Measurements from ENCODE around the gene ARID1B.

ARID1B gene

GRCh38 chr6:156992020-156992804 lies 215.0 kb downstream of the ARID1B start:
- no peak overlapping the region for H4K8ac ChIP-seq (ENCODE audit: low read depth, low read length)

GRCh38 chr6:156993713-156994112 lies 216.5 kb downstream of the ARID1B start:
- no peak overlapping the region for H3K23ac ChIP-seq (ENCODE audit: low read depth, low read length, poor library complexity)
- H3K27ac ChIP-seq (replicated peaks; ENCODE audit: low read length): no peak overlapping the region
- no peak overlapping the region for H3K4me2 ChIP-seq (ENCODE audit: insufficient read depth, low read length, poor library complexity, severe bottlenecking)
- H3K9ac ChIP-seq (ENCODE audit: low read depth, low read length, poor library complexity): no peak overlapping the region
- H3K18ac ChIP-seq (ENCODE audit: low read length): no peak overlapping the region
- H2AK5ac ChIP-seq (ENCODE audit: low read depth, low read length): no peak overlapping the region
- H2BK120ac ChIP-seq (ENCODE audit: low read depth, low read length): no peak overlapping the region
- H4K8ac ChIP-seq (ENCODE audit: low read depth, low read length): no peak overlapping the region
- H2AFZ ChIP-seq (ENCODE audit: low read length): no peak overlapping the region
- H3K4ac ChIP-seq (ENCODE audit: low read length): no peak overlapping the region
- no peak overlapping the region for H3K14ac ChIP-seq (ENCODE audit: low read length)
- no peak overlapping the region for H2BK15ac ChIP-seq (ENCODE audit: low read length)
- WGBS, 2 donors (ENCODE audit: extremely low coverage in 2 of 2, insufficient read length in 2 of 2, insufficient replicate concordance in 1 of 2): no CpG with 5 or more reads among the region's 2 CpGs
- H2BK5ac ChIP-seq (ENCODE audit: low read length): no peak overlapping the region
- no peak overlapping the region for H2BK12ac ChIP-seq (ENCODE audit: low read length)
- no peak for DNase-seq (ENCODE audit: low spot score)
- no peaks in the 10 kb centered on the region for H3K9me3 ChIP-seq (replicated peaks in 1 of 2; ENCODE audit: control insufficient read depth in 2 of 2, insufficient read depth in 1 of 2, low read depth in 1 of 2, low read length in 2 of 2)
- H3K79me1 ChIP-seq (ENCODE audit: low read depth, low read length): peaks cover 8% of the 10 kb centered on the region
- H3K36me3 ChIP-seq (replicated peaks in 1 of 2; ENCODE audit: control insufficient read depth in 2 of 2, insufficient read depth in 2 of 2, low read length in 2 of 2): no peaks in the 10 kb centered on the region
- H4K91ac ChIP-seq (ENCODE audit: low read depth, low read length, poor library complexity): no peak overlapping the region
- H3K27me3 ChIP-seq (ENCODE audit: control insufficient read depth in 3 of 3, insufficient read depth in 3 of 3, low read depth in 1 of 3, low read length in 3 of 3): no peaks in the 10 kb centered on the region
- no peak overlapping the region for H3K4me3 ChIP-seq (ENCODE audit: low read length in 2 of 2)
- H3K4me1 ChIP-seq (ENCODE audit: control insufficient read depth in 2 of 2, insufficient read depth in 1 of 2, low read depth in 1 of 2, low read length in 2 of 2): peaks cover 2 to 4% of the 10 kb centered on the region in 2 donors

More at GRCh38 chr6:156992020-156992804, 215.0 kb downstream of the ARID1B start:
- H2BK120ac ChIP-seq (ENCODE audit: low read depth, low read length): no peak overlapping the region
- peaks cover 8 to 10% of the 10 kb centered on the region in 2 donors for H3K4me1 ChIP-seq (ENCODE audit: control insufficient read depth in 2 of 2, insufficient read depth in 1 of 2, low read depth in 1 of 2, low read length in 2 of 2)
- no peak for DNase-seq (ENCODE audit: low spot score)
- H2AK5ac ChIP-seq (ENCODE audit: low read depth, low read length): no peak overlapping the region
- H3K27ac ChIP-seq (replicated peaks; ENCODE audit: low read length): no peak overlapping the region
- H3K27me3 ChIP-seq (ENCODE audit: control insufficient read depth in 3 of 3, insufficient read depth in 3 of 3, low read depth in 1 of 3, low read length in 3 of 3): no peaks in the 10 kb centered on the region
- H2BK12ac ChIP-seq (ENCODE audit: low read length): no peak overlapping the region
- no peak overlapping the region for H3K4me3 ChIP-seq (ENCODE audit: low read length in 2 of 2)
- peak overlapping the region; percentile 44 for H3K18ac ChIP-seq (ENCODE audit: low read length)
- H3K9ac ChIP-seq (ENCODE audit: low read depth, low read length, poor library complexity): no peak overlapping the region
- no peak overlapping the region for H4K91ac ChIP-seq (ENCODE audit: low read depth, low read length, poor library complexity)
- no peak overlapping the region for H2BK5ac ChIP-seq (ENCODE audit: low read length)
- H2BK15ac ChIP-seq (ENCODE audit: low read length): no peak overlapping the region
- H2AFZ ChIP-seq (ENCODE audit: low read length): no peak overlapping the region
- H3K4ac ChIP-seq (ENCODE audit: low read length): no peak overlapping the region
- H3K14ac ChIP-seq (ENCODE audit: low read length): no peak overlapping the region
- H3K4me2 ChIP-seq (ENCODE audit: insufficient read depth, low read length, poor library complexity, severe bottlenecking): no peak overlapping the region
- peaks cover 8% of the 10 kb centered on the region for H3K79me1 ChIP-seq (ENCODE audit: low read depth, low read length)
- H3K23ac ChIP-seq (ENCODE audit: low read depth, low read length, poor library complexity): peak overlapping the region; percentile 69
- H3K36me3 ChIP-seq (replicated peaks in 1 of 2; ENCODE audit: control insufficient read depth in 2 of 2, insufficient read depth in 2 of 2, low read length in 2 of 2): no peaks in the 10 kb centered on the region
- H3K9me3 ChIP-seq (replicated peaks in 1 of 2; ENCODE audit: control insufficient read depth in 2 of 2, insufficient read depth in 1 of 2, low read depth in 1 of 2, low read length in 2 of 2): no peaks in the 10 kb centered on the region
- no CpG with 5 or more reads among the region's 13 CpGs for WGBS, 2 donors (ENCODE audit: extremely low coverage in 2 of 2, insufficient read length in 2 of 2, insufficient replicate concordance in 1 of 2)

- H4K91ac ChIP-seq (ENCODE audit: low read depth, low read length, poor library complexity): peak overlapping the region; percentile 40
- H3K79me1 ChIP-seq (ENCODE audit: low read depth, low read length): peaks cover 8% of the 10 kb centered on the region
- no peaks in the 10 kb centered on the region for H3K27me3 ChIP-seq (ENCODE audit: control insufficient read depth in 3 of 3, insufficient read depth in 3 of 3, low read depth in 1 of 3, low read length in 3 of 3)
- peak overlapping the region in 1 of 2 donors; percentile 23 for H3K4me3 ChIP-seq (ENCODE audit: low read length in 2 of 2)
- H3K36me3 ChIP-seq (replicated peaks in 1 of 2; ENCODE audit: control insufficient read depth in 2 of 2, insufficient read depth in 2 of 2, low read length in 2 of 2): no peaks in the 10 kb centered on the region
- H2BK120ac ChIP-seq (ENCODE audit: low read depth, low read length): no peak overlapping the region
- H3K9me3 ChIP-seq (replicated peaks in 1 of 2; ENCODE audit: control insufficient read depth in 2 of 2, insufficient read depth in 1 of 2, low read depth in 1 of 2, low read length in 2 of 2): no peaks in the 10 kb centered on the region
- H3K4me1 ChIP-seq (ENCODE audit: control insufficient read depth in 2 of 2, insufficient read depth in 1 of 2, low read depth in 1 of 2, low read length in 2 of 2): peaks cover 7 to 9% of the 10 kb centered on the region in 2 donors
- H3K4me2 ChIP-seq (ENCODE audit: insufficient read depth, low read length, poor library complexity, severe bottlenecking): no peak overlapping the region
- peak overlapping the region; percentile 14 for H2AK5ac ChIP-seq (ENCODE audit: low read depth, low read length)
- no peak overlapping the region for H3K4ac ChIP-seq (ENCODE audit: low read length)
- no peak overlapping the region for H3K14ac ChIP-seq (ENCODE audit: low read length)
- no peak for DNase-seq (ENCODE audit: low spot score)
- no peak overlapping the region for H3K27ac ChIP-seq (replicated peaks; ENCODE audit: low read length)
- H2AFZ ChIP-seq (ENCODE audit: low read length): no peak overlapping the region
- no peak overlapping the region for H2BK12ac ChIP-seq (ENCODE audit: low read length)
- H3K9ac ChIP-seq (ENCODE audit: low read depth, low read length, poor library complexity): peak overlapping the region; percentile 34
- H3K18ac ChIP-seq (ENCODE audit: low read length): peak overlapping the region; percentile 89
- H2BK5ac ChIP-seq (ENCODE audit: low read length): no peak overlapping the region
- peak overlapping the region; percentile 82 for H3K23ac ChIP-seq (ENCODE audit: low read depth, low read length, poor library complexity)
- no peak overlapping the region for H4K8ac ChIP-seq (ENCODE audit: low read depth, low read length)
- H2BK15ac ChIP-seq (ENCODE audit: low read length): no peak overlapping the region
- WGBS, 2 donors (ENCODE audit: extremely low coverage in 2 of 2, insufficient read length in 2 of 2, insufficient replicate concordance in 1 of 2): no CpG with 5 or more reads among the region's 13 CpGs
These were observed 217.3 kb downstream of the ARID1B start for GRCh38 chr6:156994215-156995076.

- no peak overlapping the region for H2BK15ac ChIP-seq (ENCODE audit: low read length)
- no peak overlapping the region for H3K9ac ChIP-seq (ENCODE audit: low read depth, low read length, poor library complexity)
- no peak overlapping the region for H2BK5ac ChIP-seq (ENCODE audit: low read length)
- H3K23ac ChIP-seq (ENCODE audit: low read depth, low read length, poor library complexity): no peak overlapping the region
- no peaks in the 10 kb centered on the region for H3K9me3 ChIP-seq (replicated peaks in 1 of 2; ENCODE audit: control insufficient read depth in 2 of 2, insufficient read depth in 1 of 2, low read depth in 1 of 2, low read length in 2 of 2)
- no peak overlapping the region for H2AK5ac ChIP-seq (ENCODE audit: low read depth, low read length)
- no peak for DNase-seq (ENCODE audit: low spot score)
- no peak overlapping the region for H4K91ac ChIP-seq (ENCODE audit: low read depth, low read length, poor library complexity)
- peaks cover 8 to 11% of the 10 kb centered on the region in 2 donors for H3K4me1 ChIP-seq (ENCODE audit: control insufficient read depth in 2 of 2, insufficient read depth in 1 of 2, low read depth in 1 of 2, low read length in 2 of 2)
- no peak overlapping the region for H3K4me2 ChIP-seq (ENCODE audit: insufficient read depth, low read length, poor library complexity, severe bottlenecking)
- peaks cover 8% of the 10 kb centered on the region for H3K79me1 ChIP-seq (ENCODE audit: low read depth, low read length)
- H2AFZ ChIP-seq (ENCODE audit: low read length): no peak overlapping the region
- no peaks in the 10 kb centered on the region for H3K36me3 ChIP-seq (replicated peaks in 1 of 2; ENCODE audit: control insufficient read depth in 2 of 2, insufficient read depth in 2 of 2, low read length in 2 of 2)
- no peak overlapping the region for H3K4ac ChIP-seq (ENCODE audit: low read length)
- H3K18ac ChIP-seq (ENCODE audit: low read length): no peak overlapping the region
- H4K8ac ChIP-seq (ENCODE audit: low read depth, low read length): no peak overlapping the region
- no peak overlapping the region for H3K27ac ChIP-seq (replicated peaks; ENCODE audit: low read length)
- no peak overlapping the region for H2BK12ac ChIP-seq (ENCODE audit: low read length)
- no peak overlapping the region for H3K4me3 ChIP-seq (ENCODE audit: low read length in 2 of 2)
- H3K27me3 ChIP-seq (ENCODE audit: control insufficient read depth in 3 of 3, insufficient read depth in 3 of 3, low read depth in 1 of 3, low read length in 3 of 3): no peaks in the 10 kb centered on the region
- no CpG with 5 or more reads among the region's 5 CpGs for WGBS, 2 donors (ENCODE audit: extremely low coverage in 2 of 2, insufficient read length in 2 of 2, insufficient replicate concordance in 1 of 2)
- no peak overlapping the region for H2BK120ac ChIP-seq (ENCODE audit: low read depth, low read length)
- no peak overlapping the region for H3K14ac ChIP-seq (ENCODE audit: low read length)
These were observed 218.3 kb downstream of the ARID1B start for GRCh38 chr6:156995502-156995901.
